ENCODE measurements around the gene SCYGR3.

The SCYGR3 gene, protein sequence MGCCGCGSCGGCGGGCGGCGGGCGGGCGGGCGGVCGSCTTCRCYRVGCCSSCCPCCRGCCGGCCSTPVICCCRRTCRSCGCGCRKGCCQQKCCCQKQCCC

GRCh38 chr2:227614740-227615139 is at the start of gene SCYGR3:
Gene SCYGR3, minus strand, starts transcription at chr2:227614840. Its CDS starts 0 bp downstream, at chr2:227614840.
- TF ChIP-seq ZNF274 (IDR thresholded peaks at IDR 0.05; ENCODE audit: low read depth, low read length) = no peak
- H3K4me3 ChIP-seq (ENCODE audit: low read length) = no peak within 1 kb of the TSS

DNA sequence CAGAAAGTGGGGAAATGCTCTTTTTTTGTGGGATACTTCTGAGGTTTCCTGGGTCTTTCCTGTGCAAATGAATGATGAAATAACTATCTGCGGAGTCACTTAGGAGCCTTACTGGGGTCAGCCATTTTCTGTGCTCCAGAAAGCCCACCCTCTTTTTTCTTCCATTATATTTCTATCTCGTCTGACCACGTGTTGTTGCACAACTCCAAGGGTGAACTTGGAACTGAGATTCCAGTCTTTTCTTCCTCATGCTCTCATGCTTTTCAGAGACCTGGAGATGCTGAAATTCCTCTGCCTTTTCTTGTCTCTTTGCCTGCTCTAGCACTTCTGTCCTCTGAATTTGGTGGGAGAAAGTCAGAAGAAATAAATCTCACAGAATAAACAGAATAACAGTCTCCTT is 47.2 kb upstream of the SCYGR3 start:
- no peak overlapping the region for H3K4me3 ChIP-seq (ENCODE audit: low read length)
- TF ChIP-seq ZNF274 (IDR thresholded peaks at IDR 0.05; ENCODE audit: low read depth, low read length) = no peak

- no peak overlapping the region for H3K4me3 ChIP-seq (ENCODE audit: low read length)
- no peak for TF ChIP-seq ZNF274 (IDR thresholded peaks at IDR 0.05; ENCODE audit: low read depth, low read length)
Observed at GRCh38 chr2:227661025-227661649, 46.5 kb upstream of the SCYGR3 start.

DNA sequence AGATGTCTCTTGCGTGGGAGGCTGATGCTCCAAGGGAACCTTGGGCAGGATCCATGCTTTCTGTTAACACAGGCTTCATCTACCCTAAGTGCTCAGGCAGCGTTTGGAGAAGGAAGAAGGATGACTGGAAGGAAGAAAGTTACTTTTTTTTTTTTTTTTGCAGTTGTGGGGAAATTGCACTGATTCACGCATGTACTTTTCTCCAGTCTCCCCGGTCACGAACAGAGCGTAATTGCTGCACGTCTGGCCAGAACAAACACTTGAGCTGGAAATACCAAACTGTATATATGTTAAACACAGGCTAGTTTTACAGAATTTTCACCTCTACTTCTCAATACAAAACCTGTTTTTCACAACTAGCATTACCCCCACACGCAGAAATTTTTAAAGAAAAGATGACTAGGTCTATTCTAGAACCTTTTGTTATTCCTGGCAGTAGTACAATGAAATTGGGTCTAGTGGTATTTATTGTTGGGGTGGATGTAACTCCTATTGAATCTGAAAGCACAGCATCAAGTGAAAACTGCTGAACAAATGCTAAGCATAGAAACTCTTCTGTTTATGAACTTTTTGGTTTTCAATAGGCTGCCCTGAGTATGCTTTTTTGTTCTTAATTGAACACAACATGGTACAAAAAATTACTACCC is 42.7 kb upstream of the SCYGR3 start:
- no peak for TF ChIP-seq ZNF274 (IDR thresholded peaks at IDR 0.05; ENCODE audit: low read depth, low read length)
- H3K4me3 ChIP-seq (ENCODE audit: low read length) = no peak overlapping the region

- no peak overlapping the region for H3K4me3 ChIP-seq (ENCODE audit: low read length)
- no peak for TF ChIP-seq ZNF274 (IDR thresholded peaks at IDR 0.05; ENCODE audit: low read depth, low read length)
Observed at GRCh38 chr2:227655454-227655853, 40.8 kb upstream of the SCYGR3 start.

- H3K4me3 ChIP-seq (ENCODE audit: low read length) = no peak overlapping the region
- no peak for TF ChIP-seq ZNF274 (IDR thresholded peaks at IDR 0.05; ENCODE audit: low read depth, low read length)
Observed at GRCh38 chr2:227654426-227654825, 39.8 kb upstream of the SCYGR3 start.

- no peak for TF ChIP-seq ZNF274 (IDR thresholded peaks at IDR 0.05; ENCODE audit: low read depth, low read length)
Observed at GRCh38 chr2:227653419-227653818, 38.8 kb upstream of the SCYGR3 start.

DNA sequence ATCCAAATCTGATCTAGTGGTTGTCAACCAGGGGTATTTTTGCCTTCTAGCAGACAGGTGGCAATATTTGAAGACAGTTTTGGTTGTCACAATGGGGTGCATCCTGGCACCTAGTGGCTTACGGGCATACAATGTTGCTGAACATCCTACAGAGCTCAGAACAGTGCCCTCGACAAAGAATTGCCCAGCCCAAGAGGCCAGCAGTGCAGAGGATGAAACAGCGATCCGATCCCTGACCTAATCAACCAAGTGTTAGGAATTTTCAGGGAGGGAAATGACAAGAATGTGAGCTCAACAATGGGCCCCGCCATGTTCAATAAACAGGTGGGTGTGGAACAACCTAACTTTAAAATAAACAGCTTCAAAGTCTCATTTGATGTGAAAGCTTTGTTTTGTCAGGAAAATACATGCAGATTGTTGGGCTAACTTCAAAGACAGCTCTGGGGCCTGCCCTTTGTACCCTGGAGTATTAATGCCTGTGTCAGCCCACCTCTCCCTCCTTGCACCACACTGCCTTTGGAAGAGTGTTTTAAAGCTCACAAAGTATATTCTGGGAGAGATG is 29.4 kb upstream of the SCYGR3 start:
- TF ChIP-seq ZNF274 (IDR thresholded peaks at IDR 0.05; ENCODE audit: low read depth, low read length) = no peak
- no peak overlapping the region for H3K4me3 ChIP-seq (ENCODE audit: low read length)

More at GRCh38 chr2:227653419-227653818, 38.8 kb upstream of the SCYGR3 start:
- H3K4me3 ChIP-seq (ENCODE audit: low read length) = no peak overlapping the region

DNA sequence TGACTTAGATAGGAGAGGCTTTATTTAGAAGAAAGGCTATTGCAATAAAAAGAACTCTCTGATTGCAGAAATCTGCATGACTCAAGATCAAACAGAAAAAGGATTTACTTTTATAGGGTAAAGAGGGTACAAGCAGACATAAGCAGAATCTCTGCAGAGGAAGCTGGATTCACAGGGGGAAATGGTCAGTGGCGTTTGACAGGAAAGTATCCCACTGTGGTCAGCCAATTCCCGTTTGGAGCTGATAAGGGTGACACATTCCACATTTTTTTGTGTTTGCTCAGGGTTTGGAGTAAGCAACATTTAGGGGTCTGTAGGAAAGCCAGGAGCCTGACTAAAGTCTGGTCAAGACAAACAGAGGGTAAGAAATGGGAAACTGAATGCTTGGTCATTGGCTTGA is 28.0 kb upstream of the SCYGR3 start:
- no peak for TF ChIP-seq ZNF274 (IDR thresholded peaks at IDR 0.05; ENCODE audit: low read depth, low read length)
- H3K4me3 ChIP-seq (ENCODE audit: low read length) = no peak overlapping the region

DNA sequence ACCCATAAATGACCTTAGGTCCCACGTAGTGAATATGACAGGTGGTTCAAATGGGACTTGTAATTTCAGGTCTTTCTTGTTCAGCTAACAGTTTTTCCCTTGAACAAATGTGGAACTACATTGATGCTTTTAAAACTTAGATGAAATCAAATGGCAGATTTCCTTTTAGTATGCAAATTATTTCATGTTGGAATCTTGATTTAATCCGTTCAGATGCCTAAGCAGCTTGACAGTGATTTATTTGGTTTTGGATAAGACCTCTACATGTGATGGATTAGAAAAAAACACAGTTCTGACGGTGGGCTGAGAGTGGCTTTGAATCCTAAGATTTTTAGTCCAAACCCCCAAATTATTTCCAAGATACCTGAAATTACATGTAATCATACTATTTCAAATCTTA is 19.6 kb upstream of the SCYGR3 start:
- no peak for TF ChIP-seq ZNF274 (IDR thresholded peaks at IDR 0.05; ENCODE audit: low read depth, low read length)
- H3K4me3 ChIP-seq (ENCODE audit: low read length) = no peak overlapping the region

- no peak overlapping the region for H3K4me3 ChIP-seq (ENCODE audit: low read length)
- TF ChIP-seq ZNF274 (IDR thresholded peaks at IDR 0.05; ENCODE audit: low read depth, low read length) = no peak
Observed at GRCh38 chr2:227632827-227633226, 18.2 kb upstream of the SCYGR3 start.

GRCh38 chr2:227630322-227630721 is 15.7 kb upstream of the SCYGR3 start:
- TF ChIP-seq ZNF274 (IDR thresholded peaks at IDR 0.05; ENCODE audit: low read depth, low read length) = no peak
- H3K4me3 ChIP-seq (ENCODE audit: low read length) = no peak overlapping the region

GRCh38 chr2:227629435-227629834 is 14.8 kb upstream of the SCYGR3 start:
- H3K4me3 ChIP-seq (ENCODE audit: low read length) = no peak overlapping the region
- no peak for TF ChIP-seq ZNF274 (IDR thresholded peaks at IDR 0.05; ENCODE audit: low read depth, low read length)

- TF ChIP-seq ZNF274 (IDR thresholded peaks at IDR 0.05; ENCODE audit: low read depth, low read length) = no peak
- H3K4me3 ChIP-seq (ENCODE audit: low read length) = no peak overlapping the region
Observed at GRCh38 chr2:227627769-227628168, 13.1 kb upstream of the SCYGR3 start.

DNA sequence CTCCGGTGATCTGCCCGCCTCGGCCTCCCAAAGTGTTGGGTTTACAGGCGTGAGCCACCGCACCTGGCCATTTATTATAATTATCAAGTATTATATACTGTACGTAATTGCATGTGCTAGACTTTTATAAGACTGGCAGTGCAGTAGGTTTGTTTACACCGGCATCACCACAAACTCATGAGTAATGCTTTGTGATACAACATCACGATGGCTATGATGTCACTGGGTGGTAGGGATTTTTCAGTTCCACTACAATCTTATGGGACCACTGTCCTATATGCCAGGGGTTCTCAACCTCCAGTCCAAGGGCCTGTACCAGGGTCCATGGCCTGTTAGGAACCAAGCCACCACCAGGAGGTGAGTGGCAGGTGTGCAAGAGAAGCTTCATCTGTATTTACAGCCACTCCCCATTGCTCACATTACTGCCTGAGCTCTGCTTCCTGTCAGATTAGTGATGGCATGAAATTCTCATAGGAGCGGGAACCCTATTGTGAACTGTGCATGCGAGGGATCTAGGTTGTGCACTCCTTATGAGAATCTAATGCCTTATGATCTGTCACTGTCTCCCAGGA is 12.0 kb upstream of the SCYGR3 start:
- H3K4me3 ChIP-seq (ENCODE audit: low read length) = no peak overlapping the region
- no peak for TF ChIP-seq ZNF274 (IDR thresholded peaks at IDR 0.05; ENCODE audit: low read depth, low read length)
